Measurements from ENCODE around the gene EEF1AKMT2.

DNA sequence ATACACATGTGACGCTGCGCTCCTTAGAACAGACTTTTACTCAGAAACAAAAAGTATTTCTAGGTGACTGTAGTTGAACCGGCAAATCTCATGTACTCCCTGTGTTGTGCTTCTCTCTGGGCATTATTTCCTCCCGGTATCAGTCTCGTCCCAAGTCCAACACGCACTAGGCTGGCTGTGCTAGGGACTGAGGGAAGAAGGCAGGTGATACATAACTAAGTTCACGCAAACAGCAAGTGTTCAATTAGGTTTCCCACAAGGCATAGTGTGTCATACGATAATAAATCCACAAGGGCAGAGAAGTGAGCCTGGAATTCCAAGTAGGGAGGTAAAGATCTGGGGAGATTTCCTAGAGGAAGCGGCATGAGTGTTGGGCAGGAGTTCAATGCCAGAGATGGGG is 67.9 kb downstream of the EEF1AKMT2 start:
- TF ChIP-seq CSDC2 (CRISPR knock-in tag; IDR thresholded peaks at IDR 0.05) = no peak
- TF ChIP-seq RARB (CRISPR knock-in tag; IDR thresholded peaks at IDR 0.05) = no peak
- no peak for TF ChIP-seq ZNF8 (CRISPR knock-in tag; IDR thresholded peaks at IDR 0.05)
- TF ChIP-seq, protein P1, sequence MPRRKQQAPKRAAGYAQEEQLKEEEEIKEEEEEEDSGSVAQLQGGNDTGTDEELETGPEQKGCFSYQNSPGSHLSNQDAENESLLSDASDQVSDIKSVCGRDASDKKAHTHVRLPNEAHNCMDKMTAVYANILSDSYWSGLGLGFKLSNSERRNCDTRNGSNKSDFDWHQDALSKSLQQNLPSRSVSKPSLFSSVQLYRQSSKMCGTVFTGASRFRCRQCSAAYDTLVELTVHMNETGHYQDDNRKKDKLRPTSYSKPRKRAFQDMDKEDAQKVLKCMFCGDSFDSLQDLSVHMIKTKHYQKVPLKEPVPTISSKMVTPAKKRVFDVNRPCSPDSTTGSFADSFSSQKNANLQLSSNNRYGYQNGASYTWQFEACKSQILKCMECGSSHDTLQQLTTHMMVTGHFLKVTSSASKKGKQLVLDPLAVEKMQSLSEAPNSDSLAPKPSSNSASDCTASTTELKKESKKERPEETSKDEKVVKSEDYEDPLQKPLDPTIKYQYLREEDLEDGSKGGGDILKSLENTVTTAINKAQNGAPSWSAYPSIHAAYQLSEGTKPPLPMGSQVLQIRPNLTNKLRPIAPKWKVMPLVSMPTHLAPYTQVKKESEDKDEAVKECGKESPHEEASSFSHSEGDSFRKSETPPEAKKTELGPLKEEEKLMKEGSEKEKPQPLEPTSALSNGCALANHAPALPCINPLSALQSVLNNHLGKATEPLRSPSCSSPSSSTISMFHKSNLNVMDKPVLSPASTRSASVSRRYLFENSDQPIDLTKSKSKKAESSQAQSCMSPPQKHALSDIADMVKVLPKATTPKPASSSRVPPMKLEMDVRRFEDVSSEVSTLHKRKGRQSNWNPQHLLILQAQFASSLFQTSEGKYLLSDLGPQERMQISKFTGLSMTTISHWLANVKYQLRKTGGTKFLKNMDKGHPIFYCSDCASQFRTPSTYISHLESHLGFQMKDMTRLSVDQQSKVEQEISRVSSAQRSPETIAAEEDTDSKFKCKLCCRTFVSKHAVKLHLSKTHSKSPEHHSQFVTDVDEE (CRISPR knock-in tag; IDR thresholded peaks at IDR 0.05) = no peak
- no peak for TF ChIP-seq BACH2 (CRISPR knock-in tag; IDR thresholded peaks at IDR 0.05; ENCODE audit: borderline replicate concordance)
- no peak for TF ChIP-seq PPARA (CRISPR knock-in tag; IDR thresholded peaks at IDR 0.05; ENCODE audit: borderline replicate concordance)
- TF ChIP-seq ZFP30 (CRISPR knock-in tag; IDR thresholded peaks at IDR 0.05) = no peak
- TF ChIP-seq TOX (CRISPR knock-in tag; IDR thresholded peaks at IDR 0.05; ENCODE audit: borderline replicate concordance) = no peak
- TF ChIP-seq ZC3H10 (CRISPR knock-in tag; IDR thresholded peaks at IDR 0.05) = no peak
- no peak for TF ChIP-seq ZNF565 (CRISPR knock-in tag; conservative IDR thresholded peaks at IDR 0.05; ENCODE audit: low read depth)

Data from SK-N-SH treated with all-trans-retinoic acid at 6 μM for 48 hours (cell line).